Hepatocyte (in vitro differentiated cells): Measurements from ENCODE around the gene TBX15. TPM values are rescaled to one million over a fixed set of nuclear protein-coding genes. Genes with fewer than 3 reads are reported as not detected.

Source experiments
- DNase-seq: peaks from one replicate; pipeline ENCODE4 v3.0.0-alpha.2; 2016; ENCODE audit warnings: low spot score
- H2AFZ ChIP-seq: fragments of 200-600 bp; sonication (generic); 2 replicates; pipeline ENCODE4 v1.6.0; 2016; ENCODE audit warnings: antibody characterized with exemption, mild to moderate bottlenecking
- H3K27ac ChIP-seq: fragments of 200-600 bp; sonication (generic); 2 replicates; pipeline ENCODE4 v1.5.1; 2016; ENCODE audit warnings: mild to moderate bottlenecking
- H3K27me3 ChIP-seq: fragments of 200-600 bp; sonication (generic); 2 replicates; pipeline ENCODE4 v1.6.1; 2016
- H3K36me3 ChIP-seq: fragments of 200-600 bp; sonication (generic); replicated peaks from 2 replicates; pipeline ENCODE4 v1.5.1; 2016; ENCODE audit warnings: low read depth; ENCODE audit not compliant: insufficient read depth
- H3K4me1 ChIP-seq: fragments of 200-600 bp; sonication (generic); 2 replicates; pipeline ENCODE4 v1.5.1; 2016; ENCODE audit warnings: mild to moderate bottlenecking, moderate library complexity; ENCODE audit not compliant: insufficient read depth
- H3K4me2 ChIP-seq: fragments of 200-600 bp; sonication (generic); 2 replicates; pipeline ENCODE4 v1.6.0; 2016
- H3K4me3 ChIP-seq: fragments of 200-600 bp; sonication (generic); 2 replicates; pipeline ENCODE4 v1.5.1; 2016; ENCODE audit warnings: mild to moderate bottlenecking
- H3K79me2 ChIP-seq: fragments of 200-600 bp; sonication (generic); 2 replicates; pipeline ENCODE4 v1.6.0; 2017; ENCODE audit warnings: mild to moderate bottlenecking
- H3K9me2 ChIP-seq: fragments of 200-600 bp; sonication (generic); replicated peaks from 2 replicates; pipeline ENCODE4 v1.6.0; 2017; ENCODE audit warnings: mild to moderate bottlenecking; ENCODE audit not compliant: insufficient read depth
- H3K9me3 ChIP-seq: fragments of 200-600 bp; sonication (generic); 2 replicates; pipeline ENCODE4 v1.5.1; 2016; ENCODE audit warnings: low read depth, mild to moderate bottlenecking
- H4K20me1 ChIP-seq: fragments of 200-600 bp; sonication (generic); 2 replicates; pipeline ENCODE4 v1.6.0; 2016; ENCODE audit warnings: mild to moderate bottlenecking; ENCODE audit not compliant: insufficient read depth, poor library complexity, severe bottlenecking
- EZH2 ChIP-seq: fragments of 200-600 bp; sonication (generic); IDR thresholded peaks from 2 replicates; pipeline ENCODE4 v1.6.1; 2016; ENCODE audit warnings: antibody characterized with exemption, mild to moderate bottlenecking, borderline replicate concordance
- EZH2phosphoT487 ChIP-seq: fragments of 200-600 bp; sonication (generic); IDR thresholded peaks from one replicate; pipeline ENCODE4 v1.6.1; 2018; ENCODE audit warnings: antibody characterized with exemption, mild to moderate bottlenecking, low read depth, moderate library complexity; ENCODE audit not compliant: unreplicated experiment, severe bottlenecking
- WGBS: methylation state at CpG from one replicate; pipeline ENCODE4 v1.1.6; 2016; ENCODE audit warnings: low lambda C conversion rate; ENCODE audit errors: missing lambda C conversion rate; 5-methylcytosine and 5-hydroxymethylcytosine counted together
- polyA plus RNA-seq: library from polyadenylated mRNA; unstranded; fragments of >200 nt; fragmentation: Nextera tagmentation; extraction: Ambion mirVana; gene quantifications from 2 replicates; pipeline ENCODE4 v1.2.1, GENCODE V29; 2016
- total RNA-seq: library from RNA; depleted of rRNA; stranded (reverse); fragments of >200 nt; gene quantifications from 2 replicates; pipeline ENCODE4 v1.2.3, GENCODE V29; 2014
- TF ChIP-seq, protein P1 (sequence below): fragments of 200-600 bp; sonication (generic); IDR thresholded peaks from 2 replicates; pipeline ENCODE4 v1.5.1; 2016; ENCODE audit warnings: antibody characterized with exemption, mild to moderate bottlenecking; ENCODE audit not compliant: poor library complexity

The TBX15 gene
- total and polyA plus RNA-seq, 2 experiments from 2014 or later, result 1.6 to 3.8 TPM

DNA sequence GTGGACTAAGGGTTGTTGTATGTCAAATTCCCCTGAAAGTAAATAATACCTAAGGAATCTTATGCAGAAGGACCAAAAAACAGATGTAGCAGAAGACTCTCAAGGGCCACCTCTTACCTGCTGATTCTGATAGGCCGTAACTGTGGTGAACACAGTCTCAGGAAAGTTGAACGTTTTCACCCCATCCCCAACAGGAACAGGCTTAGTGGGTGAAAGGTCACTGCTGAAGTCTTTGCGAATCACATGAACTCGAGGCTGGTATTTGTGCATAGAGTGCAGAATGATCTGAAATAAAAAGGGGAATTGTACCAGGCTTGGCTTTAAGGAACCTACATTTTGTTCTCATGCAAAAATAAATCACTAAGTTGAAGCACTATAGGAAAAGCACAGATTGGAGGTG is 64.8 kb downstream of the TBX15 start:
- no peak for TF ChIP-seq EZH2
- TF ChIP-seq, protein P1, sequence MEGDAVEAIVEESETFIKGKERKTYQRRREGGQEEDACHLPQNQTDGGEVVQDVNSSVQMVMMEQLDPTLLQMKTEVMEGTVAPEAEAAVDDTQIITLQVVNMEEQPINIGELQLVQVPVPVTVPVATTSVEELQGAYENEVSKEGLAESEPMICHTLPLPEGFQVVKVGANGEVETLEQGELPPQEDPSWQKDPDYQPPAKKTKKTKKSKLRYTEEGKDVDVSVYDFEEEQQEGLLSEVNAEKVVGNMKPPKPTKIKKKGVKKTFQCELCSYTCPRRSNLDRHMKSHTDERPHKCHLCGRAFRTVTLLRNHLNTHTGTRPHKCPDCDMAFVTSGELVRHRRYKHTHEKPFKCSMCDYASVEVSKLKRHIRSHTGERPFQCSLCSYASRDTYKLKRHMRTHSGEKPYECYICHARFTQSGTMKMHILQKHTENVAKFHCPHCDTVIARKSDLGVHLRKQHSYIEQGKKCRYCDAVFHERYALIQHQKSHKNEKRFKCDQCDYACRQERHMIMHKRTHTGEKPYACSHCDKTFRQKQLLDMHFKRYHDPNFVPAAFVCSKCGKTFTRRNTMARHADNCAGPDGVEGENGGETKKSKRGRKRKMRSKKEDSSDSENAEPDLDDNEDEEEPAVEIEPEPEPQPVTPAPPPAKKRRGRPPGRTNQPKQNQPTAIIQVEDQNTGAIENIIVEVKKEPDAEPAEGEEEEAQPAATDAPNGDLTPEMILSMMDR, result no peak
- H3K9me2 ChIP-seq, result no peaks in the 10 kb centered on the region
- WGBS, result 50% methylated on average over 4 of the region's 4 CpGs

DNA sequence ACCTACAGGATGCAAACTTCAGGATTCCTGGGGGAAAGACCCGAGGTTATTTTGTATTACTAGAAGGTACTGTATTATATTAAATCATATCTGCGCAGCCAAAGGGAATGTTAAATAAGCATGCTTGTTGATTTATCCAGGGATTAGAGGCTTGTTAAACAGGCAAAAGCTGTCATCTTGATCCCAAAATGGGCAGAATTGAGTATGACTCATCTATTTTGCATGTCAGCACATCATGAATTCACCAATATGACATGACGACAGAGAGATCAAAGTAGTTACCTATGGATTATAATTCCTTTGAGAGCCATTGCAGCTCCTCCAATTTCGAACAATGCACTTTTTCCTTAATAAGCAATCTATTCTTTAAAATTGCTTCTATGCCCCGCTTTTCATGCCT is 66.1 kb downstream of the TBX15 start:
- Histone ChIP-seq H3K4me2 (no peak overlapping the region), H3K4me3 (no peak overlapping the region), H3K79me2 (no peaks in the 10 kb centered on the region), H3K27ac (no peak overlapping the region), H3K9me3 (no peaks in the 10 kb centered on the region), H3K36me3 (no peaks in the 10 kb centered on the region), H2AFZ (no peak overlapping the region), H3K27me3 (no peaks in the 10 kb centered on the region), H3K4me1 (no peaks in the 10 kb centered on the region), H4K20me1 (no peaks in the 10 kb centered on the region), H3K9me2 (no peaks in the 10 kb centered on the region)
- TF ChIP-seq EZH2phosphoT487 (no peak), EZH2 (no peak)
- TF ChIP-seq, protein P1, result no peak
- no peak for DNase-seq
- 76% methylated on average over 5 of the region's 5 CpGs for WGBS

More for the DNA sequence above, 64.8 kb downstream of the TBX15 start:
- Histone ChIP-seq H4K20me1 (no peaks in the 10 kb centered on the region), H2AFZ (no peak overlapping the region), H3K27me3 (no peaks in the 10 kb centered on the region), H3K79me2 (no peaks in the 10 kb centered on the region), H3K9me3 (no peaks in the 10 kb centered on the region), H3K4me3 (no peak overlapping the region), H3K4me2 (no peak overlapping the region), H3K36me3 (no peaks in the 10 kb centered on the region), H3K27ac (no peak overlapping the region), H3K4me1 (no peaks in the 10 kb centered on the region)
- DNase-seq, result no peak

DNA sequence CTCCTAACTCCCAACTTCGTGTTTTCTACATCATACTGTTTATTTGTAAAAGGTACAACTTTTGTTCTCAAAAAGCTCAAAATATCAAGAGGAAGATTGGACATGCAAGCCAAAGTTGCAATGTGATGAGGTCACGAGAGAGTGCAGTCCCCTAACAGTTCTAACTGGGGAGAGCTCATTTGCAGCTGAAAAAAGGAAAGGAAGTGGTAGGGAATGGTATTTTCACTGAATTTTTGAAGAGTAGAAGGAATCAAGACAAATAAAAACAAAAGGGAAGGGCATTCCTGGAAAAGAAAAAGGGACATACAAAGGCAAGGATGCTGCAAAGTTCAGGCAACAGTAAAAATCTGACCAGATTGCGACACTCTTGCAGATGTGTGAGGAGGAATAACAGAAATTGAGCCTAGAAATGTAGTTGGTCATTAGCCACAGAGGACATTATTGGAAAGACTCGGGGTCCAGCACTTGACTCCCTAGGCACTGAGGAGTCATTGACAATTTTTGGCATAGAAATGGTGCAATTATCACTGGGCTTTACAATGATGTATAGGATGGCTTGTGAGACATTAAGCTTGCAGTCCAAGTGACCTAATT is 67.9 kb downstream of the TBX15 start:
- 92% methylated on average over 4 of the region's 4 CpGs for WGBS
- Histone ChIP-seq H4K20me1 (no peaks in the 10 kb centered on the region), H3K9me2 (no peaks in the 10 kb centered on the region), H3K36me3 (no peaks in the 10 kb centered on the region), H3K4me2 (no peak overlapping the region), H3K9me3 (no peaks in the 10 kb centered on the region), H3K79me2 (no peaks in the 10 kb centered on the region), H3K27ac (no peak overlapping the region), H3K4me1 (no peaks in the 10 kb centered on the region), H3K4me3 (no peak overlapping the region), H3K27me3 (no peaks in the 10 kb centered on the region), H2AFZ (no peak overlapping the region)
- TF ChIP-seq, protein P1, result no peak
- TF ChIP-seq EZH2 (no peak), EZH2phosphoT487 (no peak)
- DNase-seq, result no peak

DNA sequence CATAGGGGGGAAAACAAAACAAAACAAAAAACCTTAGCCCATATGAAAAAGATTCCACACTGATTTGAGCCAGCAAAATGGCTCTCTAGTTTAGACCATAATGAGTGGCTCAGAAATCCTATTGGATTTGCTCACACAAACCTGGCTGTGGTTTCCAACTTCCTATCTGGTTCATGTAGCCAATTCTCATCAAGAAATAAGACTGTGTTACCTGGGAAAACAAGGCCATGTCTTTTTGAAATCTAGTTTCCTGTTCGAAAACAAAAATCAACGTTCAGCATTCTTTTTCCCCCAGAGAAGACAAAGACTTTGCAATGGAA is 69.2 kb downstream of the TBX15 start:
- H3K9me2 ChIP-seq, result no peaks in the 10 kb centered on the region
- no peaks in the 10 kb centered on the region for H3K36me3 ChIP-seq
- H3K4me3 ChIP-seq, result no peak overlapping the region
- H4K20me1 ChIP-seq, result no peaks in the 10 kb centered on the region
- no peaks in the 10 kb centered on the region for H3K27me3 ChIP-seq
- 81% methylated on average over 2 of the region's 2 CpGs for WGBS
- peaks cover 3% of the 10 kb centered on the region for H3K4me1 ChIP-seq
- no peaks in the 10 kb centered on the region for H3K9me3 ChIP-seq
- H2AFZ ChIP-seq, result no peak overlapping the region
- DNase-seq, result no peak
- TF ChIP-seq EZH2 (no peak), EZH2phosphoT487 (no peak)
- TF ChIP-seq, protein P1, result no peak
- H3K4me2 ChIP-seq, result no peak overlapping the region
- H3K79me2 ChIP-seq, result no peaks in the 10 kb centered on the region
- peak overlapping the region; percentile 31 for H3K27ac ChIP-seq
